ENCODE results near the gene MKI67.

DNA sequence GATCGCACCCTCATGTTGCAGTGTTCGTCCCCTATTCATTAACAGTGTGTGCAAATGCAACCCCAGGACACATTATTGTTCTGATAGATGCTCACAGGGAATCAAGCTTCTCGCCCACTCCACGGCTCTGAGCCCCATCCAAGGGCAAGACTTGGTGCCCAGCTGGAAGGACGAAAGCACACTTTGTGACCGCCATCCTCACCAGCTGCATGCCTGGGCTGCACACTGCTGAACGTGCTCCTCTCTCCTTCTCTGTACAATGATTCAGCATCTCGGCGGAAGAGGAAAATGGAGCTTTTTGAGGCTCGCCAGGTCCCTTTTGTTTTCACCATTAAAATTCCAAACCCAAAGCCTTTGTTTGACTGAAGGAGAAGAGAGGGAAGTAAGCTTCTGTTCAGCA, 41.9 kb downstream of the MKI67 start:
- TF ChIP-seq, protein P1, sequence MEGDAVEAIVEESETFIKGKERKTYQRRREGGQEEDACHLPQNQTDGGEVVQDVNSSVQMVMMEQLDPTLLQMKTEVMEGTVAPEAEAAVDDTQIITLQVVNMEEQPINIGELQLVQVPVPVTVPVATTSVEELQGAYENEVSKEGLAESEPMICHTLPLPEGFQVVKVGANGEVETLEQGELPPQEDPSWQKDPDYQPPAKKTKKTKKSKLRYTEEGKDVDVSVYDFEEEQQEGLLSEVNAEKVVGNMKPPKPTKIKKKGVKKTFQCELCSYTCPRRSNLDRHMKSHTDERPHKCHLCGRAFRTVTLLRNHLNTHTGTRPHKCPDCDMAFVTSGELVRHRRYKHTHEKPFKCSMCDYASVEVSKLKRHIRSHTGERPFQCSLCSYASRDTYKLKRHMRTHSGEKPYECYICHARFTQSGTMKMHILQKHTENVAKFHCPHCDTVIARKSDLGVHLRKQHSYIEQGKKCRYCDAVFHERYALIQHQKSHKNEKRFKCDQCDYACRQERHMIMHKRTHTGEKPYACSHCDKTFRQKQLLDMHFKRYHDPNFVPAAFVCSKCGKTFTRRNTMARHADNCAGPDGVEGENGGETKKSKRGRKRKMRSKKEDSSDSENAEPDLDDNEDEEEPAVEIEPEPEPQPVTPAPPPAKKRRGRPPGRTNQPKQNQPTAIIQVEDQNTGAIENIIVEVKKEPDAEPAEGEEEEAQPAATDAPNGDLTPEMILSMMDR (IDR thresholded peaks at IDR 0.05) = no peak
- no peak for TF ChIP-seq EZH2 (IDR thresholded peaks at IDR 0.05; ENCODE audit: borderline replicate concordance, insufficient read depth, low read depth, low read length, poor library complexity, severe bottlenecking)

Measured in B cell (primary cell).